HCT116 (cell line): ENCODE data around the gene FZR1.

Experiments used
- EGR1 ChIP-seq: IDR thresholded peaks from 2 replicates; pipeline ENCODE4 v1.6.1; 2012; ENCODE audit warnings: low read depth
- JUND ChIP-seq: IDR thresholded peaks from 2 replicates; pipeline ENCODE4 v1.6.1; 2012
- POLR2A ChIP-seq: IDR thresholded peaks from 2 replicates; pipeline ENCODE4 v1.7.0; 2011; ENCODE audit warnings: borderline replicate concordance; ENCODE audit not compliant: insufficient read depth, insufficient read length; ENCODE audit errors: extremely low read depth
- POLR2AphosphoS5 ChIP-seq: IDR thresholded peaks from 2 replicates; pipeline ENCODE4 v1.6.1; 2011; ENCODE audit warnings: mild to moderate bottlenecking, low read depth, low read length, moderate library complexity
- SIN3A ChIP-seq: IDR thresholded peaks from 2 replicates; pipeline ENCODE4 v1.6.1; 2012; ENCODE audit warnings: low read depth
- YY1 ChIP-seq: IDR thresholded peaks from 2 replicates; pipeline ENCODE4 v1.6.1; 2011; ENCODE audit warnings: low read length, low read depth, moderate library complexity, mild to moderate bottlenecking; ENCODE audit not compliant: insufficient replicate concordance; ENCODE audit errors: extremely low read depth
- ZFX ChIP-seq: fragments of 450-650 bp; IDR thresholded peaks from 2 replicates; pipeline ENCODE4 v1.6.1; 2017
- TF ChIP-seq, protein P1 (sequence below), 3 experiments: fragments of 200-600 bp in 1 of 3; sonication (generic) in 1 of 3; IDR thresholded peaks in 2 of 3; conservative IDR thresholded peaks in 1 of 3; 2 replicates each; pipeline ENCODE4 v1.5.1; 2012 to 2017; ENCODE audit warnings: low read depth in 2 of 3, low read length in 2 of 3, antibody characterized with exemption in 1 of 3, borderline replicate concordance in 1 of 3, control low read depth in 1 of 3, mild to moderate bottlenecking in 1 of 3, mixed read lengths in 1 of 3, mixed run types in 1 of 3, moderate library complexity in 1 of 3; ENCODE audit not compliant: insufficient read depth in 1 of 3
- TF ChIP-seq, protein P2 (sequence below): IDR thresholded peaks from 2 replicates; pipeline ENCODE4 v1.6.1; 2012; ENCODE audit warnings: low read depth
- TF ChIP-seq, protein P3 (sequence below): IDR thresholded peaks from 2 replicates; pipeline ENCODE4 v1.6.1; 2011; ENCODE audit warnings: mild to moderate bottlenecking, low read length, moderate library complexity; ENCODE audit not compliant: insufficient replicate concordance; ENCODE audit errors: extremely low read depth
- TF ChIP-seq, protein P4 (sequence below): IDR thresholded peaks from 2 replicates; pipeline ENCODE4 v1.6.1; 2012

DNA sequence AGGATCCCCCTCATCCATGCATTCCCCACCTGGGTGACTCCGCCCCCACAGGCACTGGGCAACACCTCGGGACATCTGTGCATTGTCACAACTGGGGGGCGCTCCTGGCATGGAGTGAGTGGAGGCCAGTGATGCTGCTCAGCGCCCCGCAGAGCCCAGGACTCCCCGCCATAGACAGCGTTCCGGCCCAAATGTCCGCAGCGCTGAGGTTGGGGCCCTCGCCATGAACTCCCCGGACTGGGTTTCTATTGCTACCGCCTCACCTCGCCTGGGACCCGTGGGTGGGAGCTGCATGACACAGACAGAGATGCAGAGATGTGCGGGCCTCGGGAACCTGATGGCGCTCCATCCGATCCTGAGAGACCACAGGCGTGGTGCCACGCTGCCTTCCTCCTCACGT lies 4.6 kb downstream of the FZR1 start:
- TF ChIP-seq POLR2AphosphoS5, result no peak
- TF ChIP-seq, protein P1, sequence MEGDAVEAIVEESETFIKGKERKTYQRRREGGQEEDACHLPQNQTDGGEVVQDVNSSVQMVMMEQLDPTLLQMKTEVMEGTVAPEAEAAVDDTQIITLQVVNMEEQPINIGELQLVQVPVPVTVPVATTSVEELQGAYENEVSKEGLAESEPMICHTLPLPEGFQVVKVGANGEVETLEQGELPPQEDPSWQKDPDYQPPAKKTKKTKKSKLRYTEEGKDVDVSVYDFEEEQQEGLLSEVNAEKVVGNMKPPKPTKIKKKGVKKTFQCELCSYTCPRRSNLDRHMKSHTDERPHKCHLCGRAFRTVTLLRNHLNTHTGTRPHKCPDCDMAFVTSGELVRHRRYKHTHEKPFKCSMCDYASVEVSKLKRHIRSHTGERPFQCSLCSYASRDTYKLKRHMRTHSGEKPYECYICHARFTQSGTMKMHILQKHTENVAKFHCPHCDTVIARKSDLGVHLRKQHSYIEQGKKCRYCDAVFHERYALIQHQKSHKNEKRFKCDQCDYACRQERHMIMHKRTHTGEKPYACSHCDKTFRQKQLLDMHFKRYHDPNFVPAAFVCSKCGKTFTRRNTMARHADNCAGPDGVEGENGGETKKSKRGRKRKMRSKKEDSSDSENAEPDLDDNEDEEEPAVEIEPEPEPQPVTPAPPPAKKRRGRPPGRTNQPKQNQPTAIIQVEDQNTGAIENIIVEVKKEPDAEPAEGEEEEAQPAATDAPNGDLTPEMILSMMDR (IDR thresholded peaks at IDR 0.05 in 2 of 3, conservative IDR thresholded peaks at IDR 0.05 in 1 of 3; ENCODE audit: borderline replicate concordance in 1 of 3, insufficient read depth in 1 of 3, low read depth in 2 of 3, low read length in 2 of 3), result no peak
- no peak for TF ChIP-seq YY1
- TF ChIP-seq, protein P2, sequence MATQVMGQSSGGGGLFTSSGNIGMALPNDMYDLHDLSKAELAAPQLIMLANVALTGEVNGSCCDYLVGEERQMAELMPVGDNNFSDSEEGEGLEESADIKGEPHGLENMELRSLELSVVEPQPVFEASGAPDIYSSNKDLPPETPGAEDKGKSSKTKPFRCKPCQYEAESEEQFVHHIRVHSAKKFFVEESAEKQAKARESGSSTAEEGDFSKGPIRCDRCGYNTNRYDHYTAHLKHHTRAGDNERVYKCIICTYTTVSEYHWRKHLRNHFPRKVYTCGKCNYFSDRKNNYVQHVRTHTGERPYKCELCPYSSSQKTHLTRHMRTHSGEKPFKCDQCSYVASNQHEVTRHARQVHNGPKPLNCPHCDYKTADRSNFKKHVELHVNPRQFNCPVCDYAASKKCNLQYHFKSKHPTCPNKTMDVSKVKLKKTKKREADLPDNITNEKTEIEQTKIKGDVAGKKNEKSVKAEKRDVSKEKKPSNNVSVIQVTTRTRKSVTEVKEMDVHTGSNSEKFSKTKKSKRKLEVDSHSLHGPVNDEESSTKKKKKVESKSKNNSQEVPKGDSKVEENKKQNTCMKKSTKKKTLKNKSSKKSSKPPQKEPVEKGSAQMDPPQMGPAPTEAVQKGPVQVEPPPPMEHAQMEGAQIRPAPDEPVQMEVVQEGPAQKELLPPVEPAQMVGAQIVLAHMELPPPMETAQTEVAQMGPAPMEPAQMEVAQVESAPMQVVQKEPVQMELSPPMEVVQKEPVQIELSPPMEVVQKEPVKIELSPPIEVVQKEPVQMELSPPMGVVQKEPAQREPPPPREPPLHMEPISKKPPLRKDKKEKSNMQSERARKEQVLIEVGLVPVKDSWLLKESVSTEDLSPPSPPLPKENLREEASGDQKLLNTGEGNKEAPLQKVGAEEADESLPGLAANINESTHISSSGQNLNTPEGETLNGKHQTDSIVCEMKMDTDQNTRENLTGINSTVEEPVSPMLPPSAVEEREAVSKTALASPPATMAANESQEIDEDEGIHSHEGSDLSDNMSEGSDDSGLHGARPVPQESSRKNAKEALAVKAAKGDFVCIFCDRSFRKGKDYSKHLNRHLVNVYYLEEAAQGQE, result no peak
- TF ChIP-seq, protein P3, sequence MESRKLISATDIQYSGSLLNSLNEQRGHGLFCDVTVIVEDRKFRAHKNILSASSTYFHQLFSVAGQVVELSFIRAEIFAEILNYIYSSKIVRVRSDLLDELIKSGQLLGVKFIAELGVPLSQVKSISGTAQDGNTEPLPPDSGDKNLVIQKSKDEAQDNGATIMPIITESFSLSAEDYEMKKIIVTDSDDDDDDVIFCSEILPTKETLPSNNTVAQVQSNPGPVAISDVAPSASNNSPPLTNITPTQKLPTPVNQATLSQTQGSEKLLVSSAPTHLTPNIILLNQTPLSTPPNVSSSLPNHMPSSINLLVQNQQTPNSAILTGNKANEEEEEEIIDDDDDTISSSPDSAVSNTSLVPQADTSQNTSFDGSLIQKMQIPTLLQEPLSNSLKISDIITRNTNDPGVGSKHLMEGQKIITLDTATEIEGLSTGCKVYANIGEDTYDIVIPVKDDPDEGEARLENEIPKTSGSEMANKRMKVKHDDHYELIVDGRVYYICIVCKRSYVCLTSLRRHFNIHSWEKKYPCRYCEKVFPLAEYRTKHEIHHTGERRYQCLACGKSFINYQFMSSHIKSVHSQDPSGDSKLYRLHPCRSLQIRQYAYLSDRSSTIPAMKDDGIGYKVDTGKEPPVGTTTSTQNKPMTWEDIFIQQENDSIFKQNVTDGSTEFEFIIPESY, result no peak
- TF ChIP-seq EGR1, result no peak
- TF ChIP-seq SIN3A, result no peak
- TF ChIP-seq POLR2A, result no peak
- TF ChIP-seq JUND, result no peak
- TF ChIP-seq, protein P4, sequence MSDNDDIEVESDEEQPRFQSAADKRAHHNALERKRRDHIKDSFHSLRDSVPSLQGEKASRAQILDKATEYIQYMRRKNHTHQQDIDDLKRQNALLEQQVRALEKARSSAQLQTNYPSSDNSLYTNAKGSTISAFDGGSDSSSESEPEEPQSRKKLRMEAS, result no peak
- no peak for TF ChIP-seq ZFX
